Measurements from ENCODE around the gene GPD1. TPM values are rescaled to one million over a fixed set of nuclear protein-coding genes. Genes with fewer than 3 reads are reported as not detected.

GPD1 gene
- total RNA-seq, 3 donors from 2014 or later = 235 to 4,731 (median 280) TPM

GRCh38 chr12:50088577-50089335 lies 15.1 kb upstream of the GPD1 start:
- Histone ChIP-seq H3K36me3 (peaks cover 5% of the 10 kb centered on the region), H3K4me1 (no peaks in the 10 kb centered on the region), H3K4me3 (no peak overlapping the region), H3K9me3 (no peaks in the 10 kb centered on the region), H3K27ac (peak overlapping the region in 1 of 2 donors; percentile 5), H3K27me3 (no peaks in the 10 kb centered on the region)
- TF ChIP-seq POLR2AphosphoS5 (IDR thresholded peaks at IDR 0.05) (no peak), CTCF (IDR thresholded peaks at IDR 0.05) (peak; percentile 29 to 78 (median 65))
- peak in 1 of 2 donors; percentile 55 for DNase-seq (ENCODE audit: low spot score in 2 of 2)
- intact Hi-C loops (cut with DNase I; ENCODE audit: low total_unique reads) = loop anchor here (10.0 kb wide), 1 partner anchor 86 kb away; no protein-coding TSS in a partner anchor

- Histone ChIP-seq H3K27me3 (no peaks in the 10 kb centered on the region), H3K4me3 (no peak overlapping the region), H3K36me3 (peaks cover 5% of the 10 kb centered on the region), H3K27ac (no peak overlapping the region), H3K9me3 (no peaks in the 10 kb centered on the region), H3K4me1 (no peaks in the 10 kb centered on the region)
- intact Hi-C loops (cut with DNase I; ENCODE audit: low total_unique reads) = loop anchor here (10.0 kb wide), 1 partner anchor 85 kb away; no protein-coding TSS in a partner anchor
- TF ChIP-seq CTCF (IDR thresholded peaks at IDR 0.05) (no peak), POLR2AphosphoS5 (IDR thresholded peaks at IDR 0.05) (no peak), POLR2A (IDR thresholded peaks at IDR 0.05) (no peak)
- DNase-seq (ENCODE audit: low spot score in 2 of 2) = no peak
These were observed 14.1 kb upstream of the GPD1 start for GRCh38 chr12:50089730-50090129.

GRCh38 chr12:50090391-50090790 lies 13.4 kb upstream of the GPD1 start:
- DNase-seq (ENCODE audit: low spot score in 2 of 2) = no peak
- intact Hi-C loops (cut with DNase I; ENCODE audit: low total_unique reads) = no loop called here
- H3K4me3 ChIP-seq = no peak overlapping the region
- peaks cover 5% of the 10 kb centered on the region for H3K36me3 ChIP-seq
- no peak overlapping the region for H3K27ac ChIP-seq
- H3K27me3 ChIP-seq = no peaks in the 10 kb centered on the region
- no peaks in the 10 kb centered on the region for H3K9me3 ChIP-seq
- H3K4me1 ChIP-seq = no peaks in the 10 kb centered on the region
- TF ChIP-seq CTCF (IDR thresholded peaks at IDR 0.05) (no peak), POLR2AphosphoS5 (IDR thresholded peaks at IDR 0.05) (no peak), POLR2A (IDR thresholded peaks at IDR 0.05) (no peak)

- Histone ChIP-seq H3K9me3 (no peaks in the 10 kb centered on the region), H3K4me1 (no peaks in the 10 kb centered on the region), H3K27ac (no peak overlapping the region), H3K27me3 (no peaks in the 10 kb centered on the region), H3K36me3 (peaks cover 9% of the 10 kb centered on the region), H3K4me3 (no peak overlapping the region)
- DNase-seq (ENCODE audit: low spot score in 2 of 2) = no peak
- TF ChIP-seq POLR2A (IDR thresholded peaks at IDR 0.05) (no peak), POLR2AphosphoS5 (IDR thresholded peaks at IDR 0.05) (no peak), CTCF (IDR thresholded peaks at IDR 0.05) (no peak)
- intact Hi-C loops (cut with DNase I; ENCODE audit: low total_unique reads) = no loop called here
These were observed 5.9 kb upstream of the GPD1 start for GRCh38 chr12:50097952-50098351.

- peak overlapping the region in 1 of 2 donors; percentile 3 for H3K27ac ChIP-seq
- peaks cover 9% of the 10 kb centered on the region for H3K36me3 ChIP-seq
- TF ChIP-seq POLR2A (IDR thresholded peaks at IDR 0.05) (no peak), POLR2AphosphoS5 (IDR thresholded peaks at IDR 0.05) (no peak), CTCF (IDR thresholded peaks at IDR 0.05) (no peak)
These were observed 4.4 kb upstream of the GPD1 start for GRCh38 chr12:50099302-50100008.

More at GRCh38 chr12:50099302-50100008, 4.4 kb upstream of the GPD1 start:
- Histone ChIP-seq H3K4me1 (peaks cover 0 to 11% of the 10 kb centered on the region in 2 donors), H3K9me3 (no peaks in the 10 kb centered on the region), H3K4me3 (no peak overlapping the region), H3K27me3 (no peaks in the 10 kb centered on the region)
- intact Hi-C loops (cut with DNase I; ENCODE audit: low total_unique reads) = no loop called here
- no peak for DNase-seq (ENCODE audit: low spot score in 2 of 2)
